ENCODE results near the gene SHISA6.
"Not testable (repeated sequence)": the region's sequence is repeated elsewhere in the genome, so short reads cannot be mapped to it uniquely, and the experiment has no call there.

Gene SHISA6

DNA sequence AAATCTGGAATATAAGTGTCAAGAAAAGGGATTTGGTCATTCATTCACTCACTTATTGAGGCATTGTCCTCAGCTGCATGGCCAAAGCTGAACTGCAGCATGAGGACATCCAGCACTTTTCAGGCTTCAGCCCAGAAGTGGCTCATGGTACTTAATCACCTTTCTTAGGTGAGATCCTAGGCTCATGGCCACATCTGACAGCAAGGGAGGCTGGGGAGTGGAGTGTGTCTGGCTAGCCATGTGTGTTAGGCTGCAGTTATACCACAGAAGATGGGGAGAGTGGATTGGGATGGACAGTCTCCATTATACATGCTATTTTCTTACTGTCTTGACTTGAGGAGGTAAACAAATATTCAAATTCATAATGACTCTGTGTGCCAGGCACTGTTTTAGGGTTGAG is 68.8 kb downstream of the SHISA6 start:
- Histone ChIP-seq H3K4me1 (ENCODE audit: low read depth, poor library complexity, severe bottlenecking) (no peaks in the 10 kb centered on the region), H2AFZ (ENCODE audit: low read depth) (no peak overlapping the region), H3K27ac (no peak overlapping the region), H3K4me3 (IDR thresholded peaks at IDR 0.05; ENCODE audit: insufficient read depth, low read depth, low read length) (no peak overlapping the region), H3K27me3 (ENCODE audit: insufficient read depth, low read depth) (no peaks in the 10 kb centered on the region), H3K36me3 (ENCODE audit: insufficient read depth) (no peaks in the 10 kb centered on the region), H3K4me2 (no peak overlapping the region), H4K20me1 (ENCODE audit: insufficient read depth) (no peaks in the 10 kb centered on the region), H3K79me2 (ENCODE audit: insufficient read depth, low read depth) (no peaks in the 10 kb centered on the region), H3K9ac (no peak overlapping the region)
- TF ChIP-seq, protein P1, sequence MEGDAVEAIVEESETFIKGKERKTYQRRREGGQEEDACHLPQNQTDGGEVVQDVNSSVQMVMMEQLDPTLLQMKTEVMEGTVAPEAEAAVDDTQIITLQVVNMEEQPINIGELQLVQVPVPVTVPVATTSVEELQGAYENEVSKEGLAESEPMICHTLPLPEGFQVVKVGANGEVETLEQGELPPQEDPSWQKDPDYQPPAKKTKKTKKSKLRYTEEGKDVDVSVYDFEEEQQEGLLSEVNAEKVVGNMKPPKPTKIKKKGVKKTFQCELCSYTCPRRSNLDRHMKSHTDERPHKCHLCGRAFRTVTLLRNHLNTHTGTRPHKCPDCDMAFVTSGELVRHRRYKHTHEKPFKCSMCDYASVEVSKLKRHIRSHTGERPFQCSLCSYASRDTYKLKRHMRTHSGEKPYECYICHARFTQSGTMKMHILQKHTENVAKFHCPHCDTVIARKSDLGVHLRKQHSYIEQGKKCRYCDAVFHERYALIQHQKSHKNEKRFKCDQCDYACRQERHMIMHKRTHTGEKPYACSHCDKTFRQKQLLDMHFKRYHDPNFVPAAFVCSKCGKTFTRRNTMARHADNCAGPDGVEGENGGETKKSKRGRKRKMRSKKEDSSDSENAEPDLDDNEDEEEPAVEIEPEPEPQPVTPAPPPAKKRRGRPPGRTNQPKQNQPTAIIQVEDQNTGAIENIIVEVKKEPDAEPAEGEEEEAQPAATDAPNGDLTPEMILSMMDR (conservative IDR thresholded peaks at IDR 0.05; ENCODE audit: low read depth, low read length), result no peak

DNA sequence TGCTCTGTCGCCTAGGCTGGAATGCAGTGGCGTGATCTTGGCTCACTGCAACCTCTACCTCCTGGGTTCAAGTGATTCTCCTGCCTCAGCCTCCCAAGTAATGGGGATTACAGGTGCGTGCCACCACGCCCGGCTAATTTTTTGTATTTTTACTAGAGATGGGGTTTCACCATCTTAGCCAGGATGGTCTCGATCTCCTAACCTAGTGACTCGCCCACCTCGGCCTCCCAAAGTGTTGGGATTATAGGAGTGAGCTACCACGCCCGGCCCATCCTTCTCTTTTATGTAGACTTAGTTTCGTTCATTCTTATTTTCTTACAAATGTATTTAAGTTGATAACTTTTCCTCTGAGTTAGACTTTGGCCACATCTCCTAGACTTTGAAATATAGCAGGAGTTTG is 75.4 kb downstream of the SHISA6 start:
- not testable (repeated sequence) for H3K36me3 ChIP-seq (ENCODE audit: insufficient read depth); H3K79me2 ChIP-seq (ENCODE audit: insufficient read depth, low read depth); H3K4me1 ChIP-seq (ENCODE audit: low read depth, poor library complexity, severe bottlenecking); H3K27ac ChIP-seq; H4K20me1 ChIP-seq (ENCODE audit: insufficient read depth); H3K27me3 ChIP-seq (ENCODE audit: insufficient read depth, low read depth); H2AFZ ChIP-seq (ENCODE audit: low read depth); H3K9ac ChIP-seq; H3K4me2 ChIP-seq; H3K4me3 ChIP-seq (IDR thresholded peaks at IDR 0.05; ENCODE audit: insufficient read depth, low read depth, low read length)

DNA sequence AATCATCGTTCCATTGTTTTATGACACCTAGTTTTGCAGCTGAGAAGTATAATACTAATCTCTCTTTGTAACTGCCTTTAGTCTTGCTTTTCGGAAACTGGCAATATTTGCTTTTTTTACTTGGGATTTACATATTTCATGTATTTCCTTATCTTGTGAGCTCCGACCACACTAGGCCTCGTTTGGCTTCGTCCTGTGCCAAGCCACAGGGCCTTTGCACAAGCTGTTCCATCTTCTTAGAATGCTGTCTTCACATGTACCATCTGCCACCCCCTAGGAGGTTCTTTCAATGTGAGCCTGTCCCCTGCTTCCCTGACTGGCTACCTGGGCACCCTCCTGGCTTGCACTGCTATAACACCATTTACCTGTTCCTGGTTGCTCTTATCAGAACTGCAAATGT is 77.2 kb downstream of the SHISA6 start:
- Histone ChIP-seq H3K4me1 (ENCODE audit: low read depth, poor library complexity, severe bottlenecking) (no peaks in the 10 kb centered on the region), H3K27ac (no peak overlapping the region), H3K79me2 (ENCODE audit: insufficient read depth, low read depth) (no peaks in the 10 kb centered on the region), H3K9ac (no peak overlapping the region), H3K4me2 (no peak overlapping the region), H2AFZ (ENCODE audit: low read depth) (no peak overlapping the region), H3K36me3 (ENCODE audit: insufficient read depth) (no peaks in the 10 kb centered on the region), H3K27me3 (ENCODE audit: insufficient read depth, low read depth) (no peaks in the 10 kb centered on the region), H3K4me3 (IDR thresholded peaks at IDR 0.05; ENCODE audit: insufficient read depth, low read depth, low read length) (no peak overlapping the region), H4K20me1 (ENCODE audit: insufficient read depth) (no peaks in the 10 kb centered on the region)
- TF ChIP-seq, protein P1 (conservative IDR thresholded peaks at IDR 0.05; ENCODE audit: low read depth, low read length), result no peak

DNA sequence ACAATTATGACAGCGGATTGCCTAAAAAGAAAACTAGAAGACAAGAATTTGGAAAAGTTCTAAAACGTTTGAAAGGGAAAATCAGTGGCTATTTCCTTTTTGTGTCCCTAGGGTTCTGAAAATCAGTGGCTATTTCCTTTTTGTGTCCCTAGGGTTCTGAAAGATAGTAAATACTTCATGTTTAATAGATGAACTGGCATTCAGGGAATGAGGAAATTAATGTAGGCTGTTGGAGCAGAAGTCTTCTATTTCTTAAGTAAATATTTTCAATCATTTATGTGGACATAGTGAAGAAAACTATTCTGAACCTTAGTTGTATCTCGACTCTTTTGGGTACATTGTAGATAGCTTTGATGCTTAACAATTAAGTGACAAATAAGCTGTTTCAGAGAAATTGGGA is 78.9 kb downstream of the SHISA6 start:
- Histone ChIP-seq H2AFZ (ENCODE audit: low read depth) (no peak overlapping the region), H4K20me1 (ENCODE audit: insufficient read depth) (no peaks in the 10 kb centered on the region), H3K4me2 (no peak overlapping the region), H3K4me1 (ENCODE audit: low read depth, poor library complexity, severe bottlenecking) (no peaks in the 10 kb centered on the region), H3K36me3 (ENCODE audit: insufficient read depth) (no peaks in the 10 kb centered on the region), H3K27me3 (ENCODE audit: insufficient read depth, low read depth) (no peaks in the 10 kb centered on the region), H3K27ac (no peak overlapping the region), H3K79me2 (ENCODE audit: insufficient read depth, low read depth) (no peaks in the 10 kb centered on the region), H3K9ac (no peak overlapping the region), H3K4me3 (IDR thresholded peaks at IDR 0.05; ENCODE audit: insufficient read depth, low read depth, low read length) (no peak overlapping the region)
- TF ChIP-seq, protein P1 (conservative IDR thresholded peaks at IDR 0.05; ENCODE audit: low read depth, low read length), result no peak

DNA sequence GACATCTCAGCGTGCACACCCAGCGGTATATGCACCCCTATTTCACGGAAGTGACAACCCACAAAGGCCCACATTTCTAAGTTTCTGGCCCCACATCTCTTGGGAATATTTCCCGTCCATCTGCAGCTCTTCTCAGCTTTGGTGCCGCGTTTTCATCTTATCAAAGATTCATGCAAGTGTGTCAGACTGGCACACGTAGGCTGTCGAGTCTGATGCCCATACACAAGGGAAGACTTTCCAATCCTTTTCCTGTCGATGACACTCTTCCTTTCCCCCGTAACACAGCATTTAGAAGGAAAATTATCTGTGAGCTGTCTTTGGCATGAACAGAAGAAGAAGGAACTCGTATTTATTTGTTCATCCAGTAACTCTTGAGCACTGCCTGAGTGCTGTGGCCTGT is 83.0 kb downstream of the SHISA6 start:
- H3K9ac ChIP-seq, result no peak overlapping the region
- H3K4me1 ChIP-seq (ENCODE audit: low read depth, poor library complexity, severe bottlenecking), result no peaks in the 10 kb centered on the region
- no peak overlapping the region for H3K4me2 ChIP-seq
- H3K36me3 ChIP-seq (ENCODE audit: insufficient read depth), result no peaks in the 10 kb centered on the region
- no peak overlapping the region for H2AFZ ChIP-seq (ENCODE audit: low read depth)
- TF ChIP-seq, protein P1 (conservative IDR thresholded peaks at IDR 0.05; ENCODE audit: low read depth, low read length), result no peak
- no peaks in the 10 kb centered on the region for H4K20me1 ChIP-seq (ENCODE audit: insufficient read depth)
- no peaks in the 10 kb centered on the region for H3K27me3 ChIP-seq (ENCODE audit: insufficient read depth, low read depth)
- no peak overlapping the region for H3K27ac ChIP-seq
- H3K4me3 ChIP-seq (IDR thresholded peaks at IDR 0.05; ENCODE audit: insufficient read depth, low read depth, low read length), result no peak overlapping the region
- H3K79me2 ChIP-seq (ENCODE audit: insufficient read depth, low read depth), result no peaks in the 10 kb centered on the region
